Measurements from ENCODE around the gene RAVER2. TPM values are rescaled to one million over a fixed set of nuclear protein-coding genes. Genes with fewer than 3 reads are reported as not detected.

The RAVER2 gene
- total RNA-seq, 1 experiment from 2014 or later, result 12.8 TPM

GRCh38 chr1:64872067-64872466 is 127.2 kb downstream of the RAVER2 start:
- Mint-ChIP-seq H3K9me3 (ENCODE audit: low read depth, unreplicated experiment) (no peaks in the 10 kb centered on the region), H3K36me3 (ENCODE audit: insufficient read depth, unreplicated experiment) (peaks cover 43% of the 10 kb centered on the region), H3K4me3 (ENCODE audit: low read depth, unreplicated experiment) (no peak overlapping the region), H3K27me3 (ENCODE audit: unreplicated experiment) (no peaks in the 10 kb centered on the region), H3K4me1 (ENCODE audit: low read depth, unreplicated experiment) (no peaks in the 10 kb centered on the region), H3K27ac (ENCODE audit: unreplicated experiment) (no peak overlapping the region)
- DNase-seq, result no peak
- no peak for TF ChIP-seq CTCF (IDR thresholded peaks at IDR 0.05; ENCODE audit: unreplicated experiment)
- CTCF ChIA-PET, result no interaction called here
- intact Hi-C loops (cut with micrococcal nuclease; ENCODE audit: unreplicated experiment), result no loop called here
- no TSS peak for BruUV-seq (replicated peaks)

GRCh38 chr1:64873576-64873975 is 128.7 kb downstream of the RAVER2 start:
- DNase-seq, result no peak
- TF ChIP-seq CTCF (IDR thresholded peaks at IDR 0.05; ENCODE audit: unreplicated experiment), result no peak
- Mint-ChIP-seq H3K36me3 (ENCODE audit: insufficient read depth, unreplicated experiment) (peaks cover 46% of the 10 kb centered on the region), H3K4me1 (ENCODE audit: low read depth, unreplicated experiment) (no peaks in the 10 kb centered on the region), H3K27ac (ENCODE audit: unreplicated experiment) (peak overlapping the region; percentile 61), H3K4me3 (ENCODE audit: low read depth, unreplicated experiment) (no peak overlapping the region), H3K27me3 (ENCODE audit: unreplicated experiment) (no peaks in the 10 kb centered on the region), H3K9me3 (ENCODE audit: low read depth, unreplicated experiment) (no peaks in the 10 kb centered on the region)
- no TSS peak for BruUV-seq (replicated peaks)
- CTCF ChIA-PET, result no interaction called here
- intact Hi-C loops (cut with micrococcal nuclease; ENCODE audit: unreplicated experiment), result no loop called here

GRCh38 chr1:64874666-64875065 is 129.8 kb downstream of the RAVER2 start:
- no TSS peak for BruUV-seq (replicated peaks)
- CTCF ChIA-PET, result no interaction called here
- H3K36me3 Mint-ChIP-seq (ENCODE audit: insufficient read depth, unreplicated experiment), result peaks cover 41% of the 10 kb centered on the region

GRCh38 chr1:64875101-64875500 is 130.2 kb downstream of the RAVER2 start:
- Mint-ChIP-seq H3K4me1 (ENCODE audit: low read depth, unreplicated experiment) (no peaks in the 10 kb centered on the region), H3K27ac (ENCODE audit: unreplicated experiment) (no peak overlapping the region), H3K36me3 (ENCODE audit: insufficient read depth, unreplicated experiment) (peaks cover 43% of the 10 kb centered on the region)

More at GRCh38 chr1:64874666-64875065, 129.8 kb downstream of the RAVER2 start:
- intact Hi-C loops (cut with micrococcal nuclease; ENCODE audit: unreplicated experiment), result no loop called here
- no peaks in the 10 kb centered on the region for H3K9me3 Mint-ChIP-seq (ENCODE audit: low read depth, unreplicated experiment)
- no peak for TF ChIP-seq CTCF (IDR thresholded peaks at IDR 0.05; ENCODE audit: unreplicated experiment)
- no peak overlapping the region for H3K4me3 Mint-ChIP-seq (ENCODE audit: low read depth, unreplicated experiment)
- H3K4me1 Mint-ChIP-seq (ENCODE audit: low read depth, unreplicated experiment), result no peaks in the 10 kb centered on the region
- no peaks in the 10 kb centered on the region for H3K27me3 Mint-ChIP-seq (ENCODE audit: unreplicated experiment)
- no peak overlapping the region for H3K27ac Mint-ChIP-seq (ENCODE audit: unreplicated experiment)
- DNase-seq, result no peak

More at GRCh38 chr1:64875101-64875500, 130.2 kb downstream of the RAVER2 start:
- no peaks in the 10 kb centered on the region for H3K9me3 Mint-ChIP-seq (ENCODE audit: low read depth, unreplicated experiment)
- no peak overlapping the region for H3K4me3 Mint-ChIP-seq (ENCODE audit: low read depth, unreplicated experiment)
- DNase-seq, result no peak
- CTCF ChIA-PET, result no interaction called here
- TF ChIP-seq CTCF (IDR thresholded peaks at IDR 0.05; ENCODE audit: unreplicated experiment), result no peak
- intact Hi-C loops (cut with micrococcal nuclease; ENCODE audit: unreplicated experiment), result no loop called here
- BruUV-seq (replicated peaks), result no TSS peak
- no peaks in the 10 kb centered on the region for H3K27me3 Mint-ChIP-seq (ENCODE audit: unreplicated experiment)

Measured in Calu3 (cell line).